GM19240 (cell line): Measurements from ENCODE around the gene USP22.

Experiments used
- DNase-seq: peaks from one replicate; pipeline ENCODE4 v3.0.0; 2011; ENCODE audit warnings: low spot score; ENCODE audit not compliant: insufficient read length

The USP22 gene

GRCh38 chr17:21002309-21003006 is 40.4 kb downstream of the USP22 start:
- no peak for DNase-seq

- no peak for DNase-seq
Observed at GRCh38 chr17:21001813-21002221, 41.0 kb downstream of the USP22 start.

- DNase-seq, result no peak
Observed at GRCh38 chr17:21001111-21001812, 41.5 kb downstream of the USP22 start.

DNA sequence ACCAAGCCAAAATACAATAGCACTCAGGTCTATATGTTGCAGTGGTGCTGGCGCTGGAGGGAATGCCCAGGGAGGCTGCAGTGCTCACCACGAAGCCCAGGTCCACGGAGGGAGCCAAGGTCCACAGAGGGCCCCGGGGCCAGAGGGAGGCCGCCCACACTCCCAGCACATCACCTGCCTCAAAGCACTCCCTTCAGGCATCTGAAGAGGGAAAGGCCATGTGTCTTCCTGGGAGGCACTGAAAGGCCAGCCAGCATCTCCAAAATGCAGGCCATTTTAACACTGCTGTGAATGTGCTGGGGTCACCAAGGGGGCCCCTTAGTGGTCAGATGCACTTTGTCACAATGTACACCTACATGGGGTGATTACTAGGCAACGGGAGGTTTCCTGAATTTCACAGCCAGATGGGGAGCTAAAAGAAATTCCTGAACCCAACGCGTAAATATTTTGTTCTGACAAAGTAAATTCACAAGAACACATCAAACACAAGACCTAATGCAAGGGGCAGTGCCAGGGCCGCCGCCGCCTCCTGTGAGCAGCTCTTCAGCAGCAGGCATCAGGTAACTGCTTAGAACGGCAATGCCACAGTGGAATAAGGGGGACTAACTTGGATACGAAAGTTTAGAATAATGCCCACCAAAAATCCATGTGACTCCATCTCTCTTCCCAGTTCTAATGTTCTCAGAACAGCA is 42.8 kb downstream of the USP22 start:
- no peak for DNase-seq

DNA sequence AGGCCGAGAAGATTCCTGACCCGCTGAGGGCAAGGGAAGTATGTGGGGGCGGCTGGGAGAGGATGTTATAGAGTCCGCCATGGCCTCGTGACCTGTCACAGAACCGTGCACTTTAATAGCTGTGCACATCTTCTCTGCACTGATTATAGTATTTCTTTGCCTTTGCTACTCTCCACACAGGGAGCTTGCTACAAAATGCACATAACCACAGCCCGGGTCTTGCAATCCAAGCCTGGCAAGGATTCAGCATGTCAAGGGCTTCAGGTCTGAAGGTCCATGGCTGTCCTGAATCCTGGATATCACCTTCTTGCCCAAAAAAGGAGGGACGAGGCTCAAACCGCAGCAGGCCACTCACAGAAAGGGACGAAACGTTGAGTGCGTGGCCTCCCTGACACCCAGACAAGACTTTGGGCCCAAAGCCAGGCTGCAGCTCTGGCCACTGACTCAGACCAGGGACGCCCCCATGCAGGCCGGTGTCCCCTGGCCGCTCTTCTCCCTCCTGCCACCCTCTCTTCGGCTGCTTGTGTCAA is 43.7 kb downstream of the USP22 start:
- DNase-seq, result no peak

DNA sequence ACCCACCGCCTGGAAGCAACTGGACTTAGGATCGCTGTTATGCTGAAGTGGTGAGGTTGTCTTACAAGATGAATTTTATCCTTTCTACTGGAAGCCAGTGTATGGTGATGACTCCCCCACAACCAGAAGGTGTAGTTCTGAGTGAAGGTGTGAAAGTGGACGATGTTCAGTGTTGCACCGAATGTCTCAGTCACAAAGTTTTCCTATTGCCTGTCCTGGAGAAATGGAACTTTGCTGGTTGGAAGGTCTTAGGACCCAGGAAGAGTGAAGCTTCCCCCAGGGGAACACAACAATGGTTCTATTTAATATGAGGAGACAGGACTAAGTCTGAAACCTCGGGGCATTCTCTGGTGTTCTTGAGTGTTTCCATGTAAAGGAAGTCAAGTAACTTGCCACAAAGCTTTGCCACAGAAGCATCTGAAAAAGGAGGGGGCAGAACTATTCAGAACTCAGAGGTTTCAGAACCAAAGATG is 44.2 kb downstream of the USP22 start:
- DNase-seq, result no peak

GRCh38 chr17:20997711-20998570 is 44.9 kb downstream of the USP22 start:
- DNase-seq, result no peak

DNA sequence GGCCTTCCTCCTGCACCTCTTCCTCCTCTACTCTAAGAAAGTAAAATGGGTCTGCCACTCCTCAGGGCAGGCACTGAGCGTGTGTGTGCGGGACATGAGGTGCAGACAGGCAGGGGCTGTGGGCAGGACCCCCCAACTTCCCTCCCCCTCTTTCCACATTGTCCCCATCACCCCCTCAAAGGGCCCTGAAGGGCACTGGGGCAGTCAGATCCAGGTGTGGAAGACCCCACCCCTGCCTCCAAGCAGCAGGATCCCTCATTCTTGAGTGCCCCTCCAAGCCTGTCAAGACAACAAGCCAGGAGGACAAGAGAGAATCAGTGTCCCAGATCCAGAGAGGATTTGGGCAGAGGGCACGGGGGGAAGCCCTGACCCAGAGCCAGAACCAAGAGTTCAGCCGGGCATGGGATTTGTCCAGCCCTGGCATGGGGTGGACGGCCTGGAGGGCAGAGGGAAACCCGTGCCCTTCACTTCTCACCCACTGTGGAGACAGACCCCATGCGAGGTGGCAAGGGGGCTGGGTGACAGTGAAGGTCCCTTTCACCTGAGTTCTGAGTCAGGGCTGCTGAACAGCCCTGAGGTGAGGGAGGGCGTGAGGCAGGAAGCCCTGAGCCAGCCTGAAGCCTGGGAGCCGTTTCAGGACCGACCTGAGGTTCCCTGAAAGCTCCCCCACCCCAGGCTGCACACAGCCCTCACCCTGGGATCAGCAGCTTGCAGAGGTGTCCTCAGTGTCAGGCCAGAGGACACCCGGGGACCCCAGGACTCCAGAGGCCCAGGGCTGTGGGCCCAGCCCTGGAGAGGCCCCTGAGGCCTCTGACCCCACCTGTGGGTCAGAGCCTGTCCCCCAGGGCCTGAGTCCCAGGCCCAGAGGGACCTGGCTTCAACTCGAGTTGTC is 45.8 kb downstream of the USP22 start:
- DNase-seq, result no peak

- no peak for DNase-seq
Observed at GRCh38 chr17:20995873-20996723, 46.7 kb downstream of the USP22 start.

DNA sequence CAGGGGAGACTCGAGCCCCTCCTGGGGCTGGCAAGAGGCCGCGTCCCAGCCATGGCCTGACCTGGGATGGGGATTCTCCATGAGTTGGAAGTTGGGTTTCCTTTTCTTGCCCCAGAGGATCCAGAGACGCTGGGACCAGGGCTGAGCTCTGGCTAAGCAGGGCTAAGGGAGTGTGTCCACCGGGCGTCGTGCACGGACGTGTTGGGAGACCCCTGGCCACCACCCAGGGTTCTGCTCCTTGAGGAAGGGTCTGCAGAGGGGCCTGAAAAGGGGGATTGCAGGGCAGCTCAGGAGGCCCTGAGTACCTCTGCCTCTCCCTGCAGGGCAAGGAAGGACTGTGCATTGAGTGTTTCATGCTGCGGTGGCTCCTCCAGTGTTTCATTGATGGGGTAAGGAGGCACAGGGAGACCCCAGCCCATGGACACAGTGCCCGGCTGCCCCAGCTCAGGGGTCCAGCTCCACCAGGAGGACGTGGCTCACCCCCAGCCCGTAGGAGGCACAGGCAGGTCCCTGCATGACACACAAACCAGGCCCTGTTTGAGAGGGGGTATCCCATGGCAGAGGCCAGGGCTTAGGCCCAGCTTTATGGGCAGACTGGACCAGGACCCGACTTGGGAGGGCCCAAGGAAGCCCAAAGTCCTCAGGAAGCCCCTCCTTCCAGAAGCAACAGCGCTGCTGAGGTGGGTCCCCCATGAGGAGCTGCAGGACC is 47.5 kb downstream of the USP22 start:
- no peak for DNase-seq

GRCh38 chr17:20994779-20995149 is 48.0 kb downstream of the USP22 start:
- DNase-seq, result no peak

DNA sequence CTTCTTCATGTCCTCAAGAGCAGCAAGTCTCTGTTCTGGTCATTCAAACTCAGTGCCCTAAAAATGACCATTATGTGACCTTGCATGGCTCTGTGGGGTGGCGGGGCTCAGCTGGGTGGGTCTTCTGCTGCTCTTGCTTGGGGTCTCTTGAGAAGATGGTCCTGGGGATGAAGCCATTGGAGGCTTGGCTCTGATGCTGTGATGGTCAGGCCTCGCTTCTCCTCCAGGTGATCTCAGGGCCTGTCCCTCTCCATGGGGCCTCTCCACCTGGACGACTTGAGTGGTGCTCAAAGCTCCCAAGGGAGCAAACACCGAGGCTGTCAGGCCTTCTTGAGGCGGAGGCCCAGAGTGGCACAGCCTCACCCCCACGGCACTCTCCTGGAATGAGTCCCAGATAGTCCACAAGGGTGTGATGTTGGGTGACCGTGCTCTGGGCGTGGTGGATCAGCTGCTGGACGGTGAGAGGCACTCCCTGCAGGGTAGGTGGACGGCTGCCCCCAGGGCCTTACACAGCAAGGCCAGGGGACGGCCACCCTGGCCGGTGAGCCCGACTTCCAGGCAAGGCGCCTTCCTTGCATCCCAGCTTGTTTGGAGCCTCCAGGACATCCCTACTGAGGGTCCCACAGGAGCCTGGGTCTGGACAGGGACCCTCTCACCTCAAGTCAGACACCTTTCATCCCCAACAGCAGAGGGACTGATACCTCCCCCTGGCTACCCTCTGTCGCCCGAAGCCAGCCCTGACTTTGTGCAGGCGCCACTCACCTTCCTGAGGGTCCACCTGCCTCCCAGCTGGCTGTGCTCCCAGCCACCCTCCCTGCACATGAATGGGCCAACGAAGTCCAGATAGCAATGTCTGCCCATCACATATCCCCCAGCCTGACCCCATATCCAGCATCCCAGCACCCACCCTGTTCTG is 48.7 kb downstream of the USP22 start:
- no peak for DNase-seq

GRCh38 chr17:20992987-20993862 is 49.6 kb downstream of the USP22 start:
- peak; percentile 88 for DNase-seq

DNA sequence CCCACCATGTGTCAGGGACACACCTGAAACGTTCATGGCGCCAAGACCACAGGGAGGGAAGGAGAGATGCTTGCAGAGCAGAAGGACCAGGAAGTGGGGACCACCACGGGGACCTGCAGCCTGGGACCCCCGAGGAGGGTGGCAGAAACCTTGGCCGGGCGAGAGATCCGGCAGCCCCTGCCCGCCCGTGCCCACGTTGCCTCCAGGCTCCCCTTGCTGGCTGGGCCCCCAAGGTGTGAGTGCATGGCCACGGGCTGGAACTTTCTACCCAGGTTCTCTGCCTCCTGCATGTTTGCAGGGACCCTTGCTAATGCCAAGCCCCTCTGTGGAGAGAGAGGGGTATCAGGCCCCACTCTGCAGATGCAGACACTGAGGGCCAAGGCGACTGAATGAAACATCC is 50.4 kb downstream of the USP22 start:
- no peak for DNase-seq

DNA sequence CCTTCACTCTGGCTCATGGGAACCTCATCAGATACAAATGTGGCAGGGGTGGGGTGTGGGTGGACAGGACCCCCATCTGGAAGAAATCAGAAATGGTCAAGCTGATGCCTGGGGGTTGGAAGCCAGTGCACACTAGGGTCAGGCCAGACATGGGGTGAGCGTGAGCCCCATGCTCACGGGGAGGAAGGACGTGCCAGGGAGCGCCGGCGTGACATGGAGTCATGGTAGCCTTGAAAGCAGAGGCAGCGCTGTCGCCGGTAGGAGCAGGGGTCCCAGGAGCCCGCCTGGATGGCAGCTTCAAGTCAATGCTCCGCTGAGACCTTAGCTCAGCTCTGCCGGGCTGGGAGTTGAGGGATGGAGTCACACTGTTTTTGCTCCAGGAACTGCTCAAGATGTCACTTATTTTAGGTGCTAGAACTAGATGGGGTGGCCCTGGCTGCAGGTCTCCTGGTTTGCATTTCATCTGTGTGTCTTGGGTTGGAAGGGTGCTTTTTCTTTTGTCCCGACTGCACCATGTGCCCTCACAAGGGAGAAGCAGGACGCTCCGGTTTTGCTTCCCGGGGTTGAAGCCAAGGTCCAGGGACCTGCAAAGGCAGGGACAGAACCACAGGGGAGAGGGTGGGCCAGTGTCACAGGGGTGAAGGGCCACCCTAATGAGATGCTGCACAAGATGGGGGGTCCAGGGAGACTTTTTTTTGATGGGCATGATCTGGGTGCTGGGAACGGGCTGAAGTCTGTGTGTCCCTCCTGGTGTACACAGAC is 51.4 kb downstream of the USP22 start:
- DNase-seq, result no peak
